ENCODE measurements around the gene PDE8B. TPM values are rescaled to one million over a fixed set of nuclear protein-coding genes. Genes with fewer than 3 reads are reported as not detected.

PDE8B gene
- total RNA-seq, 1 experiment from 2014 or later = 0.07 TPM

- Histone ChIP-seq H3K14ac (ENCODE audit: insufficient read depth, low read length) (no peak overlapping the region), H2BK20ac (ENCODE audit: low read depth, low read length, poor library complexity, severe bottlenecking) (no peak overlapping the region), H2BK120ac (ENCODE audit: low read depth, low read length, poor library complexity, severe bottlenecking) (no peak overlapping the region), H2BK15ac (ENCODE audit: low read depth, low read length) (no peak overlapping the region), H3K79me1 (ENCODE audit: insufficient read depth, low read depth, low read length, poor library complexity, severe bottlenecking) (no peaks in the 10 kb centered on the region), H3T11ph (ENCODE audit: low read length) (no peak overlapping the region), H3K23ac (ENCODE audit: insufficient read length, low read depth, low read length) (no peak overlapping the region), H3K23me2 (ENCODE audit: insufficient read length, low read depth, low read length, poor library complexity, severe bottlenecking) (no peaks in the 10 kb centered on the region), H3K9ac (ENCODE audit: extremely low read depth, insufficient read length, low read length) (no peak overlapping the region), H3K27ac (ENCODE audit: insufficient read length, low read depth, low read length) (no peak overlapping the region), H3K79me2 (ENCODE audit: insufficient read depth, low read length) (no peaks in the 10 kb centered on the region), H3K27me3 (ENCODE audit: insufficient read depth, low read length) (no peaks in the 10 kb centered on the region), H3K56ac (ENCODE audit: insufficient read length, low read depth, low read length) (no peak overlapping the region), H2BK12ac (ENCODE audit: insufficient read length, low read depth, low read length) (no peak overlapping the region), H4K5ac (ENCODE audit: insufficient read length, low read depth, low read length) (no peak overlapping the region), H3K4ac (ENCODE audit: low read depth, low read length) (no peak overlapping the region), H4K8ac (replicated peaks; ENCODE audit: insufficient read length, low read depth, low read length) (no peak overlapping the region), H4K20me1 (ENCODE audit: control insufficient read depth, insufficient read depth, insufficient read length) (no peaks in the 10 kb centered on the region), H3K4me2 (ENCODE audit: insufficient read depth, insufficient read length, low read length) (no peak overlapping the region), H2BK5ac (ENCODE audit: insufficient read length, low read length) (no peak overlapping the region), H2AK5ac (ENCODE audit: insufficient read length, low read length) (no peak overlapping the region), H4K91ac (ENCODE audit: insufficient read length, low read depth, low read length) (no peak overlapping the region), H2AFZ (ENCODE audit: low read length) (no peak overlapping the region), H3K4me1 (ENCODE audit: insufficient read depth, low read length) (no peaks in the 10 kb centered on the region), H3K18ac (ENCODE audit: insufficient read length, low read depth, low read length) (no peak overlapping the region), H3K9me3 (ENCODE audit: control insufficient read depth, low read depth, low read length) (no peaks in the 10 kb centered on the region)
- no peak overlapping the region for H3K27ac Mint-ChIP-seq
- DNase-seq = no peak
- no peak overlapping the region for H3K4me3 Mint-ChIP-seq
- no peaks in the 10 kb centered on the region for H3K9me3 Mint-ChIP-seq
- H3K27me3 Mint-ChIP-seq (ENCODE audit: low read depth) = no peaks in the 10 kb centered on the region
- H3K4me1 Mint-ChIP-seq = peaks cover 0 to 9% of the 10 kb centered on the region in 2 experiments; a peak in 3 of 4 replicates
- TF ChIP-seq CTCF (conservative IDR thresholded peaks at IDR 0.05) = no peak; the same call in 2 of the 3 replicates
- WGBS (ENCODE audit: extremely low coverage, insufficient read length, low lambda C conversion rate) = no CpG with 5 or more reads among the region's 5 CpGs
- H3K36me3 Mint-ChIP-seq (ENCODE audit: insufficient read depth in 1 of 3, low read depth in 3 of 3) = no peaks in the 10 kb centered on the region
These were observed 187.3 kb downstream of the PDE8B start for GRCh38 chr5:77397686-77398292.
